H1 (cell line): ENCODE results near the gene ERGIC3. TPM values are rescaled to one million over a fixed set of nuclear protein-coding genes. Genes with fewer than 3 reads are reported as not detected.

ENCODE experiments used
- KDM5A ChIP-seq: fragments of 200-600 bp; IDR thresholded peaks from 2 replicates; pipeline ENCODE4 v1.7.1; 2012; ENCODE audit warnings: mild to moderate bottlenecking, low read length, inconsistent platforms, mixed read lengths
- polyA plus RNA-seq, 7 experiments: library from polyadenylated mRNA; depleted of rRNA in 3 of 7; stranded (reverse) in 5 of 7; unstranded in 2 of 7; fragments of >200 nt in 5 of 7; fragments of 200-250 nt in 2 of 7; gene quantifications; 1 replicate in 5 of 7; 2 replicates in 1 of 7; 4 replicates in 1 of 7; pipeline versions ENCODE4 v1.2.1 to v1.2.3, GENCODE V29; 2011 to 2013; ENCODE audit warnings: missing spikeins in 2 of 7, mixed read lengths in 2 of 7
- total RNA-seq: library from RNA; stranded (reverse); fragmentation: NEBNext Ultra II Directional; extraction: Animal tissue kit (Norgen Biotek cat#: 25700); gene quantifications from 2 replicates; pipeline ENCODE4 v1.2.1, GENCODE V29; 2021

Gene ERGIC3
- total and polyA plus RNA-seq, 2 of the 8 experiments (the other 6 are each of a cell fraction or from before 2014, with no cell fraction given): 178 to 341 TPM

GRCh38 chr20:35503841-35504561, 37.9 kb upstream of the ERGIC3 start (continued):
- TF ChIP-seq KDM5A: no peak
